CD14-positive monocyte (primary cell): ENCODE results near the gene UBD. TPM values are rescaled to one million over a fixed set of nuclear protein-coding genes. Genes with fewer than 3 reads are reported as not detected.

ENCODE experiments used
- DNase-seq, 3 donors: peaks; one replicate each; pipeline ENCODE4 v3.0.0-alpha.2; 2011 to 2022
- H2AFZ ChIP-seq: 2 replicates; pipeline ENCODE4 v1.6.0; 2012; ENCODE audit warnings: mild to moderate bottlenecking, low read depth, low read length, inconsistent platforms; ENCODE audit not compliant: insufficient read depth, poor library complexity, severe bottlenecking
- H3K27ac ChIP-seq, 2 donors: 1 replicate in 1 of 2; 2 replicates in 1 of 2; pipeline ENCODE4 v1.5.1; 2012 to 2013; ENCODE audit warnings: low read length in 2 of 2, control low read depth in 1 of 2, inconsistent platforms in 1 of 2, low read depth in 1 of 2, mild to moderate bottlenecking in 1 of 2
- H3K27me3 ChIP-seq, 2 donors: one replicate each; pipeline versions ENCODE4 v1.6.0 to v1.6.1; 2011 to 2013; ENCODE audit warnings: low read length in 2 of 2; ENCODE audit not compliant: control insufficient read depth in 2 of 2, insufficient read depth in 2 of 2
- H3K36me3 ChIP-seq, 2 donors: replicated peaks in 1 of 2; 1 replicate in 1 of 2; 2 replicates in 1 of 2; pipeline versions ENCODE4 v1.5.1 to v1.6.1; 2012 to 2013; ENCODE audit warnings: low read length in 2 of 2, control low read depth in 1 of 2, inconsistent platforms in 1 of 2, mild to moderate bottlenecking in 1 of 2; ENCODE audit not compliant: insufficient read depth in 2 of 2, control insufficient read depth in 1 of 2
- H3K4me1 ChIP-seq, 2 donors: 1 replicate in 1 of 2; 2 replicates in 1 of 2; pipeline versions ENCODE4 v1.5.1 to v1.6.1; 2012 to 2013; ENCODE audit warnings: low read length in 2 of 2, control low read depth in 1 of 2, inconsistent platforms in 1 of 2, mild to moderate bottlenecking in 1 of 2, moderate library complexity in 1 of 2; ENCODE audit not compliant: insufficient read depth in 2 of 2, control insufficient read depth in 1 of 2
- H3K4me2 ChIP-seq: replicated peaks from 2 replicates; pipeline ENCODE3; 2012; ENCODE audit warnings: low read length, moderate library complexity, mild to moderate bottlenecking; ENCODE audit not compliant: poor library complexity, severe bottlenecking; ENCODE audit errors: extremely low read depth
- H3K4me3 ChIP-seq, 3 experiments: fragments of 200-600 bp in 1 of 3; sonication (generic) in 1 of 3; replicated peaks in 1 of 3; 1 replicate in 2 of 3; 2 replicates in 1 of 3; pipeline ENCODE4 v1.5.1; 2011 to 2013; ENCODE audit warnings: low read length in 3 of 3, mild to moderate bottlenecking in 3 of 3, control low read depth in 2 of 3, low read depth in 2 of 3, inconsistent platforms in 1 of 3, moderate library complexity in 1 of 3
- H3K79me2 ChIP-seq: 2 replicates; pipeline ENCODE4 v1.6.0; 2012; ENCODE audit warnings: mild to moderate bottlenecking, control low read depth, inconsistent platforms, low read length, moderate library complexity; ENCODE audit not compliant: insufficient read depth
- H3K9ac ChIP-seq: 2 replicates; pipeline ENCODE4 v1.6.0; 2017; ENCODE audit warnings: low read length, mild to moderate bottlenecking; ENCODE audit not compliant: insufficient read depth, poor library complexity, severe bottlenecking
- H3K9me3 ChIP-seq, 2 donors: replicated peaks in 1 of 2; 1 replicate in 1 of 2; 2 replicates in 1 of 2; pipeline versions ENCODE4 v1.5.1 to v1.6.1; 2012 to 2013; ENCODE audit warnings: low read length in 2 of 2, control low read depth in 1 of 2; ENCODE audit not compliant: control insufficient read depth in 1 of 2, insufficient read depth in 1 of 2
- H4K20me1 ChIP-seq: 2 replicates; pipeline ENCODE4 v1.6.0; 2012; ENCODE audit warnings: mild to moderate bottlenecking, low read length, control low read depth, moderate library complexity; ENCODE audit not compliant: insufficient read depth
- H3K27ac Mint-ChIP-seq, 7 donors: one replicate each; pipeline ENCODE4 v1.8.0; 2020; ENCODE audit warnings: mild to moderate bottlenecking in 7 of 7, mixed read lengths in 7 of 7, moderate library complexity in 6 of 7, inconsistent platforms in 2 of 7
- H3K27me3 Mint-ChIP-seq, 3 donors: one replicate each; pipeline ENCODE4 v1.8.0; 2021 to 2022; ENCODE audit warnings: low read depth in 3 of 3, mild to moderate bottlenecking in 3 of 3, mixed read lengths in 3 of 3, moderate library complexity in 3 of 3, inconsistent platforms in 1 of 3
- H3K36me3 Mint-ChIP-seq, 2 donors: one replicate each; pipeline ENCODE4 v1.8.0; 2020; ENCODE audit warnings: mixed read lengths in 2 of 2, inconsistent platforms in 1 of 2, mild to moderate bottlenecking in 1 of 2
- H3K4me1 Mint-ChIP-seq: one replicate; pipeline ENCODE4 v1.8.0; 2020; ENCODE audit warnings: mild to moderate bottlenecking, mixed read lengths
- H3K4me3 Mint-ChIP-seq, 2 donors: one replicate each; pipeline ENCODE4 v1.8.0; 2020; ENCODE audit warnings: mild to moderate bottlenecking in 2 of 2, mixed read lengths in 2 of 2, moderate library complexity in 1 of 2
- H3K9me3 Mint-ChIP-seq, 7 donors: one replicate each; pipeline ENCODE4 v1.8.0; 2020 to 2022; ENCODE audit warnings: mixed read lengths in 7 of 7, mild to moderate bottlenecking in 6 of 7, moderate library complexity in 6 of 7, inconsistent platforms in 2 of 7
- CTCF ChIP-seq: fragments of 200-600 bp; IDR thresholded peaks from one replicate; pipeline ENCODE4 v1.8.0; 2022; ENCODE audit warnings: antibody characterized with exemption, mild to moderate bottlenecking
- WGBS: methylation state at CpG from one replicate; pipeline ENCODE4 v1.1.5; 2013; ENCODE audit warnings: missing lambda C conversion rate; ENCODE audit not compliant: insufficient coverage; 5-methylcytosine and 5-hydroxymethylcytosine counted together
- intact Hi-C, 2 donors: fragments of 100-400 bp; cut with micrococcal nuclease; formaldehyde crosslinking; loops; one replicate each; pipeline versions ENCODE4 v1.15.0 to v1.15.1; 2023
- polyA plus RNA-seq, 3 donors: library from polyadenylated mRNA; depleted of rRNA in 1 of 3; unstranded in 2 of 3; stranded (reverse) in 1 of 3; fragments of 300-500 nt in 2 of 3; fragments of >200 nt in 1 of 3; fragmentation: Illumina TruSeq in 2 of 3; gene quantifications; 1 replicate in 2 of 3; 2 replicates in 1 of 3; pipeline ENCODE4 v1.2.3, GENCODE V29; 2012 to 2021

UBD gene
- polyA plus RNA-seq, 3 donors: 0.15 TPM; not detected in 2

DNA sequence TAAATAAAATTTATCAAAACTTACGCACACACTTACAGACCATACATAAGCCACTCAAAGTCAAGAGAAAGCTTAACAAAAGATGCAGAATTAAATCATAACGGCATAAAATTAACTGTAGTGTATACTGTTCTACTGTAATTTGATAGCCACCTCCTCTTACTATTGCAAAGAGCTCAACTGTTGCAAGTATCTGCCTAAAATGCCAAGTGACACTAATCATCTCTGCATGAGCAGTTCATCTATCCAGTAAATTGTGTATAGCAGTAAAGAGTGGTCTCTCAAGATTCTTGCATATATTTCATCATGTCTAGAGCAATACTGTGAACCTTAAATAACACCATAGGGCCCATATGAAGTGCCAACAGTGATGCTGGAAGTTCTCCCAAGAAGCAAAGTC, 37.7 kb upstream of the UBD start:
- DNase-seq: no peak
- Histone ChIP-seq H3K9me3 (no peaks in the 10 kb centered on the region), H3K27me3 (no peaks in the 10 kb centered on the region), H2AFZ (no peak overlapping the region), H4K20me1 (no peaks in the 10 kb centered on the region), H3K27ac (no peak overlapping the region), H3K36me3 (peaks cover 0 to 13% of the 10 kb centered on the region in 2 donors), H3K9ac (no peak overlapping the region), H3K4me3 (no peak overlapping the region), H3K4me2 (no peak overlapping the region), H3K4me1 (no peaks in the 10 kb centered on the region), H3K79me2 (no peaks in the 10 kb centered on the region)
- Mint-ChIP-seq H3K4me3 (no peak overlapping the region), H3K27ac (no peak overlapping the region), H3K36me3 (peaks cover 3 to 7% of the 10 kb centered on the region in 2 donors), H3K27me3 (peaks cover 2 to 8% (median 5%) of the 10 kb centered on the region in 3 donors), H3K4me1 (no peaks in the 10 kb centered on the region), H3K9me3 (no peaks in the 10 kb centered on the region)
- intact Hi-C loops: no loop called here
- WGBS: no CpG with 5 or more reads among the region's 2 CpGs
- TF ChIP-seq CTCF: no peak

DNA sequence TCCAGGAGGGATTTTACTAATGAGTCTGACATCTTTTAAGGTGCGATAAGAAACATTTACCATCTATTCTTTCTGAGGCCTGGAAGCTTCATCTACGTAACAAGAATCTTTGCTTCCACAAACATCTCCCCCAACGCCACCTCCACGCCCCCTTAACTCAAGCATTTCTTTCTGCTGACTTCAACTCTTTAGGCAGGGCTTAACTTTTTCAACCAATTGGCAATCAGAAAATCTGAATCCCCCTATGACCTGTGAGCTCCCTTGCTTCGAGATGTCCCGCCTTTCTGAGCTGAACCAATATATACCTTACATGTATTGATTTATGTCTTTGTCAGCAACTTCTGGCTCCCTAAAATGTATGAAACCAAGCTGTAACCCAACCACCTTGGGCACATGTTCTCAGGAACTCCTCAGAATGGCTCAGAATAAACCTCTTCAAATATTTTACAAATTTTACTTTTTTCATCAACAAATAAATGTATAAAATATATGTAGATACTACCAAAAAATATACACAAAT, 36.9 kb upstream of the UBD start:
- no peak overlapping the region for H3K4me3 Mint-ChIP-seq
- intact Hi-C loops: no loop called here

More for the DNA sequence above, 36.9 kb upstream of the UBD start:
- WGBS: 100% methylated on average over 6 of the region's 6 CpGs
- no peak for TF ChIP-seq CTCF
- H2AFZ ChIP-seq: no peak overlapping the region
- H3K36me3 Mint-ChIP-seq: peaks cover 0 to 5% of the 10 kb centered on the region in 2 donors
- H3K4me2 ChIP-seq: no peak overlapping the region
- DNase-seq: no peak
- no peaks in the 10 kb centered on the region for H3K4me1 Mint-ChIP-seq
- no peak overlapping the region for H3K27ac ChIP-seq
- no peaks in the 10 kb centered on the region for H3K9me3 Mint-ChIP-seq
- H3K4me1 ChIP-seq: no peaks in the 10 kb centered on the region
- no peak overlapping the region for H3K27ac Mint-ChIP-seq
- H3K27me3 Mint-ChIP-seq: peaks cover 2 to 8% (median 5%) of the 10 kb centered on the region in 3 donors
- no peaks in the 10 kb centered on the region for H3K9me3 ChIP-seq
- H3K79me2 ChIP-seq: no peaks in the 10 kb centered on the region
- H3K9ac ChIP-seq: no peak overlapping the region
- no peak overlapping the region for H3K4me3 ChIP-seq
- H3K36me3 ChIP-seq: peaks cover 0 to 6% of the 10 kb centered on the region in 2 donors
- no peaks in the 10 kb centered on the region for H4K20me1 ChIP-seq
- peaks cover 0 to 4% of the 10 kb centered on the region in 2 donors for H3K27me3 ChIP-seq
